Tibial nerve (tissue), 4 donors: Measurements from ENCODE around the gene CSPG5. TPM values are rescaled to one million over a fixed set of nuclear protein-coding genes. Genes with fewer than 3 reads are reported as not detected.

Experiments
- DNase-seq, 2 donors: peaks; one replicate each; pipeline ENCODE4 v3.0.0-alpha.2; 2019; ENCODE audit warnings: low spot score in 2 of 2
- H3K27ac ChIP-seq, 4 donors: fragments of 200-600 bp; sonication (generic) in 3 of 4; one replicate each; pipeline ENCODE4 v1.5.1; 2017 to 2019; ENCODE audit warnings: mild to moderate bottlenecking in 1 of 4
- H3K27me3 ChIP-seq, 2 donors: fragments of 200-600 bp; sonication (generic) in 1 of 2; one replicate each; pipeline versions ENCODE4 v1.5.1 to v1.6.0; 2017 to 2019
- H3K36me3 ChIP-seq, 3 donors: fragments of 200-600 bp; sonication (generic); one replicate each; pipeline ENCODE4 v1.5.1; 2018 to 2019
- H3K4me1 ChIP-seq, 4 donors: fragments of 200-600 bp; sonication (generic) in 3 of 4; one replicate each; pipeline ENCODE4 v1.5.1; 2017 to 2019
- H3K4me3 ChIP-seq, 4 donors: fragments of 200-600 bp; sonication (generic) in 3 of 4; one replicate each; pipeline ENCODE4 v1.5.1; 2017 to 2019; ENCODE audit warnings: mild to moderate bottlenecking in 1 of 4, moderate library complexity in 1 of 4
- H3K9me3 ChIP-seq, 4 donors: fragments of 200-600 bp; sonication (generic) in 3 of 4; one replicate each; pipeline ENCODE4 v1.5.1; 2017 to 2019
- EP300 ChIP-seq, 2 donors: sonication (generic); formaldehyde crosslinking; IDR thresholded peaks; one replicate each; pipeline ENCODE4 v1.6.1; 2017; ENCODE audit warnings: antibody characterized with exemption in 2 of 2, mild to moderate bottlenecking in 1 of 2
- POLR2A ChIP-seq, 2 donors: fragments of 450-650 bp; IDR thresholded peaks; one replicate each; pipeline ENCODE4 v1.6.1; 2017; ENCODE audit warnings: antibody characterized with exemption in 2 of 2, mild to moderate bottlenecking in 2 of 2, moderate library complexity in 2 of 2
- WGBS, 2 donors: methylation state at CpG; one replicate each; pipeline ENCODE4 v1.1.5; 2018; 5-methylcytosine and 5-hydroxymethylcytosine counted together
- total RNA-seq, 4 donors: library from RNA; depleted of rRNA; stranded (reverse); fragments of >200 nt; gene quantifications; one replicate each; pipeline ENCODE4 v1.1.0, GENCODE V29; 2016
- TF ChIP-seq, protein P1 (sequence below), 5 experiments: fragments of 200-600 bp in 3 of 5; fragments of 450-650 bp in 2 of 5; sonication (generic) in 3 of 5; IDR thresholded peaks; one replicate each; pipeline ENCODE4 v1.5.1; 2016 to 2019; ENCODE audit warnings: antibody characterized with exemption in 5 of 5, mild to moderate bottlenecking in 3 of 5, moderate library complexity in 2 of 5

Gene CSPG5
- total RNA-seq, 4 donors from 2014 or later: under 0.01 to 4.8 (median 0.22) TPM; not detected in 1

DNA sequence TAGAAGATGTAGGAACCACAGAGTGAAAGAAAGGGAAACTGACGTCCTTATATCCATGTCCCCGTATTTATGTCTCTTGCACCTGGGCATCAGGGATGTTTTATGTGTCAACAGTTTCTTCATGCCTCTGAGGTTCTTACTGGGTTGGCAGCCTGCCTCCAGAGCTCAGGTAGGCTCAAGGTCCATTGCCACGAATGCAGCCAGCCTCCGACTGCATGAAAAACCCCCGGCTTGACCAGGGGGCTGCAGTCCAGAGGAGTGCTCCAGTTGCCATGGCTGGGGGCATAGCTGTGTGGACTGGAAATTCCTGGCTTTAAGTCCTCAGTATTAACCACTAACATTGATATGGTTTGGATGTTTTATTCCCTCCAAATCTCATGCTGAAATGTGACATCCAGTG, 2.8 kb upstream of the CSPG5 start:
- no peak for DNase-seq
- H3K4me3 ChIP-seq: no peak overlapping the region
- no peaks in the 10 kb centered on the region for H3K9me3 ChIP-seq
- no peak overlapping the region for H3K27ac ChIP-seq
- peaks cover 0 to 18% (median 0%) of the 10 kb centered on the region in 3 donors for H3K36me3 ChIP-seq
- H3K27me3 ChIP-seq: peaks cover 0 to 23% of the 10 kb centered on the region in 2 donors
- WGBS, 2 donors: 67 to 81% methylated on average over 5 of the region's 5 CpGs
- TF ChIP-seq POLR2A (IDR thresholded peaks at IDR 0.05) (no peak), EP300 (IDR thresholded peaks at IDR 0.05) (no peak)
- TF ChIP-seq, protein P1, sequence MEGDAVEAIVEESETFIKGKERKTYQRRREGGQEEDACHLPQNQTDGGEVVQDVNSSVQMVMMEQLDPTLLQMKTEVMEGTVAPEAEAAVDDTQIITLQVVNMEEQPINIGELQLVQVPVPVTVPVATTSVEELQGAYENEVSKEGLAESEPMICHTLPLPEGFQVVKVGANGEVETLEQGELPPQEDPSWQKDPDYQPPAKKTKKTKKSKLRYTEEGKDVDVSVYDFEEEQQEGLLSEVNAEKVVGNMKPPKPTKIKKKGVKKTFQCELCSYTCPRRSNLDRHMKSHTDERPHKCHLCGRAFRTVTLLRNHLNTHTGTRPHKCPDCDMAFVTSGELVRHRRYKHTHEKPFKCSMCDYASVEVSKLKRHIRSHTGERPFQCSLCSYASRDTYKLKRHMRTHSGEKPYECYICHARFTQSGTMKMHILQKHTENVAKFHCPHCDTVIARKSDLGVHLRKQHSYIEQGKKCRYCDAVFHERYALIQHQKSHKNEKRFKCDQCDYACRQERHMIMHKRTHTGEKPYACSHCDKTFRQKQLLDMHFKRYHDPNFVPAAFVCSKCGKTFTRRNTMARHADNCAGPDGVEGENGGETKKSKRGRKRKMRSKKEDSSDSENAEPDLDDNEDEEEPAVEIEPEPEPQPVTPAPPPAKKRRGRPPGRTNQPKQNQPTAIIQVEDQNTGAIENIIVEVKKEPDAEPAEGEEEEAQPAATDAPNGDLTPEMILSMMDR (IDR thresholded peaks at IDR 0.05): no peak
- peaks cover 0 to 17% (median 10%) of the 10 kb centered on the region in 4 donors for H3K4me1 ChIP-seq

DNA sequence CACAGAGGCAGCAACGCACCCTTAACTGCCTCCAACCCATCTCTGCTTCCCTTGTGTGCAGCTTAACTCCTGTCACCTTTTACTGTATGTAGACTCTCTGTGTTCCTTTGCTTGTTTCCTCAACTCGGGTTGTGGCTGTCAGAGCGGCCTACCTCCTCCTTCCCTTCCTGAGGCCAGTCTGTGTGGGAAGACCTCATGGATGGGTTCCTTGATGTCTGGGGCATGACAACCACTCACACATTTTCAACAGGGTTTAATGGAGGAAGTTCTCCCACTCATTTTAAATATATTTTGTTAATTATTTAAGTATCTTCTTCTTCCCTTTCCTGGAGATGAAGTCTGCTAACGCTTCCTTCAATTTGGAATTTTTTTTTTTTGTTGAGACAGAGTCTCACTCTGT, 1.8 kb upstream of the CSPG5 start:
- Histone ChIP-seq H3K9me3 (no peaks in the 10 kb centered on the region), H3K4me3 (no peak overlapping the region), H3K27ac (no peak overlapping the region), H3K27me3 (peaks cover 0 to 27% of the 10 kb centered on the region in 2 donors), H3K4me1 (peaks cover 0 to 17% (median 10%) of the 10 kb centered on the region in 4 donors), H3K36me3 (peaks cover 0 to 10% (median 0%) of the 10 kb centered on the region in 3 donors)
- no peak for DNase-seq
- WGBS, 2 donors: 70 to 77% methylated on average over 4 of the region's 4 CpGs
- TF ChIP-seq, protein P1 (IDR thresholded peaks at IDR 0.05): no peak
- TF ChIP-seq EP300 (IDR thresholded peaks at IDR 0.05): no peak
- TF ChIP-seq POLR2A (IDR thresholded peaks at IDR 0.05): no peak

DNA sequence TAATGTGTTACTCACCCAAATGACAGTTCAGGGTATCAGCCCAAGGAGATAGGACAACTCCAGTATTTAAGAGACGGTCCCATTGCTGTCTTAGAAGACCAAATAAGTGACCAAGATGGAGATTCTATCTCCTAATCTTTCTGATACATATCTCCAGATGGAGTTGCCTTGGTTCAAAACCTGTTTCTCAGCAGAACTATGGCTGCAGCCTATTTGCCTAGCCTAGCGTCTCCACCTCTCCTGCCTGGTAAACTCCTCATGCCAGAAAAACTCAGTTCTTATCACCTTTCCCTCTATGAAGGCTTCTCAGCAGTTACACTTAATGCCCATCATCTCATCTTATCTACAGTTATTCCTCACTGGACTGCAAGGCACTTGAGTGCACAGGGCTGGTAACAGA, 1.2 kb upstream of the CSPG5 start:
- DNase-seq: no peak
- Histone ChIP-seq H3K27ac (no peak overlapping the region), H3K27me3 (peaks cover 0 to 27% of the 10 kb centered on the region in 2 donors), H3K9me3 (no peaks in the 10 kb centered on the region), H3K4me3 (no peak overlapping the region), H3K36me3 (peaks cover 0 to 4% (median 0%) of the 10 kb centered on the region in 3 donors), H3K4me1 (peaks cover 0 to 17% (median 10%) of the 10 kb centered on the region in 4 donors)
- TF ChIP-seq, protein P1 (IDR thresholded peaks at IDR 0.05): no peak
- TF ChIP-seq POLR2A (IDR thresholded peaks at IDR 0.05) (no peak), EP300 (IDR thresholded peaks at IDR 0.05) (no peak)
- WGBS, 2 donors: 90 to 97% methylated on average over 2 of the region's 2 CpGs

DNA sequence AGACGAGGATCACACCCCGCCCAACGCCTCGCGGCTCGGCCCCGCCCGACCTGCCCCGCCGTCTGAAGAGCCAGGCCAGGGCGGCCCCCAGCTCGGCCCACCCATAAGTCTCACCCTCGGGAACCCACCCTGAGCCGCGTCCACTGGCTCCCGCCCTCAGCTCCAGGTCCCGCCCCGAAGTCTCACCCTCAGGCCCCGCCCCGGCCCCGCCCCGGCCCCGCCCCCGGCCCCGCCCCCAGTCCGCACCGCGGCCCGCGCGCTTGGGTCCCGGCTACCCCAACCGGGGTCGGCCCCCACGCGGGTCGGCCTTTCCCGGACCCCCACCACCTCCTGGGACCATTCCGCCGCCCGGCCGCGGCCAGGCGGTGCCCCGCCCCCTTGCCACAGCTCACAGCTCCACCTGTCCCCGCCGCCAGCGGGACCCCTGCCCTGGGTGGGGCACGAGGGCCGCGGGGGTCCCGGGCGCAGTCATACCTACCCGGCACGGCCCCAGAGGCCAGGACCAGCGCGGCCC, 489 bp downstream of the CSPG5 start:
- 0 to 2% methylated on average over 4 to 11 of the region's 57 CpGs for WGBS, 2 donors
- DNase-seq: no peak
- no peaks in the 10 kb centered on the region for H3K36me3 ChIP-seq
- peaks cover 0 to 17% (median 10%) of the 10 kb centered on the region in 4 donors for H3K4me1 ChIP-seq
- H3K27ac ChIP-seq: no peak overlapping the region
- H3K4me3 ChIP-seq: peak overlapping the region; percentile 60 to 81 (median 62)
- H3K9me3 ChIP-seq: no peaks in the 10 kb centered on the region
- H3K27me3 ChIP-seq: peaks cover 0 to 27% of the 10 kb centered on the region in 2 donors
- TF ChIP-seq, protein P1 (IDR thresholded peaks at IDR 0.05): no peak
- no peak for TF ChIP-seq POLR2A (IDR thresholded peaks at IDR 0.05)
- no peak for TF ChIP-seq EP300 (IDR thresholded peaks at IDR 0.05)

DNA sequence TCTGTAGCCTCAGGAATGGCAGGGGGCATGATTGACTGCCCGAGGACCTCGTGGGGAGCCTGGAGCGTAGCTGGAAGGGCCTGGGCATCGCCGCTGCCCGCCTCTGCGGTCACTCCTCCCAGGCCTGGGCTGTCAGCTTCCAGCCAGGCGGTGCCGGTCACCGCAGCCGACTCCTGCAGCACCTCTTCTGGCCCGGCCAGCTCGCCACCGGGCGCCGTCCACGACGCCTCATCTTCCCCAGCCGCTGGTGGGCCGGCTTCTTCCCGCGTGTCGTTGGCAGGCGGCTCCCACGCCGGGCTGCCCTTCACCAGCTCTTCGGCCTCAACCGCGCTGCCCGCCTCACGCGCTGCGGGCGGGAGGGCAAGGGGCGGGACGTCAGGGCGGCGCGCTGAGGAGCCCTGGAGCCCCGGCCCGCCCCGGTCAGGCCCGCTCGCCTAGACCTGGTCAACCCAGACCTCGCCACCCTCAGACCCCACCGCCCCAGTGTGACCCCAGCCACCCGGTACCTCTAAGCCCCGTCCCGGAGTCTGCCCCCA, 1.0 kb downstream of the CSPG5 start:
- H3K27ac ChIP-seq: no peak overlapping the region
- TF ChIP-seq POLR2A (IDR thresholded peaks at IDR 0.05): no peak
- TF ChIP-seq, protein P1 (IDR thresholded peaks at IDR 0.05): no peak
- no peak for TF ChIP-seq EP300 (IDR thresholded peaks at IDR 0.05)
- WGBS, 2 donors: 7 to 9% methylated on average over 23 to 39 of the region's 49 CpGs
- H3K9me3 ChIP-seq: no peaks in the 10 kb centered on the region
- no peak for DNase-seq
- peak overlapping the region; percentile 60 to 81 (median 62) for H3K4me3 ChIP-seq
- peaks cover 0 to 27% of the 10 kb centered on the region in 2 donors for H3K27me3 ChIP-seq
- H3K36me3 ChIP-seq: no peaks in the 10 kb centered on the region
- peaks cover 0 to 17% (median 10%) of the 10 kb centered on the region in 4 donors for H3K4me1 ChIP-seq
